Activated CD4-positive, CD25-positive, alpha-beta regulatory T cell treated with anti-CD3 and anti-CD28 coated beads, Interleukin-2, amount 50 U/mL, for 72 hours (primary cell): Measurements from ENCODE around the gene C2CD5.
"Not testable (repeated sequence)": the region's sequence is repeated elsewhere in the genome, so short reads cannot be mapped to it uniquely, and the experiment has no call there.

Experiments
- DNase-seq: peaks from one replicate; pipeline ENCODE4 v3.0.0; 2021

The C2CD5 gene

GRCh38 chr12:22544038-22544979 lies at the start of gene C2CD5:
C2CD5 (minus strand) TSS chr12:22544542; CDS start chr12:22544150, 392 bp downstream.
- DNase-seq, result peak; percentile 90

- no peak for DNase-seq
Observed at GRCh38 chr12:22593864-22594263, 49.5 kb upstream of the C2CD5 start.

GRCh38 chr12:22588817-22589216 lies 44.5 kb upstream of the C2CD5 start:
- no peak for DNase-seq

GRCh38 chr12:22578328-22578727 lies 34.0 kb upstream of the C2CD5 start:
- no peak for DNase-seq

GRCh38 chr12:22577667-22578066 lies 33.3 kb upstream of the C2CD5 start:
- no peak for DNase-seq

- DNase-seq, result no peak
Observed at GRCh38 chr12:22576473-22576872, 32.1 kb upstream of the C2CD5 start.

- no peak for DNase-seq
Observed at GRCh38 chr12:22576065-22576464, 31.7 kb upstream of the C2CD5 start.

GRCh38 chr12:22574921-22575320 lies 30.6 kb upstream of the C2CD5 start:
- no peak for DNase-seq

GRCh38 chr12:22573181-22573580 lies 28.8 kb upstream of the C2CD5 start:
- no peak for DNase-seq

- DNase-seq, result no peak
Observed at GRCh38 chr12:22569253-22569652, 24.9 kb upstream of the C2CD5 start.

- no peak for DNase-seq
Observed at GRCh38 chr12:22562036-22563028, 18.0 kb upstream of the C2CD5 start.

GRCh38 chr12:22554750-22555149 lies 10.4 kb upstream of the C2CD5 start:
- not testable (repeated sequence) for DNase-seq

GRCh38 chr12:22551624-22552023 lies 7.3 kb upstream of the C2CD5 start:
- no peak for DNase-seq

- DNase-seq, result no peak
Observed at GRCh38 chr12:22545255-22545654, 913 bp upstream of the C2CD5 start.

GRCh38 chr12:22543246-22544037 lies 900 bp downstream of the C2CD5 start:
- peak; percentile 65 for DNase-seq

GRCh38 chr12:22541496-22542155 lies 2.7 kb downstream of the C2CD5 start:
- DNase-seq, result no peak

- no peak for DNase-seq
Observed at GRCh38 chr12:22539055-22539454, 5.3 kb downstream of the C2CD5 start.

GRCh38 chr12:22538311-22538710 lies 6.0 kb downstream of the C2CD5 start:
- DNase-seq, result no peak

GRCh38 chr12:22536971-22537544 lies 7.3 kb downstream of the C2CD5 start:
- DNase-seq, result no peak

- DNase-seq, result no peak
Observed at GRCh38 chr12:22536346-22536945, 7.9 kb downstream of the C2CD5 start.

- DNase-seq, result no peak
Observed at GRCh38 chr12:22535478-22535877, 8.9 kb downstream of the C2CD5 start.
